ENCODE data around the gene B3GALT4. TPM values are rescaled to one million over a fixed set of nuclear protein-coding genes. Genes with fewer than 3 reads are reported as not detected.

Gene B3GALT4
- total RNA-seq, 2 experiments from 2014 or later: 11.1 to 12.7 TPM

DNA sequence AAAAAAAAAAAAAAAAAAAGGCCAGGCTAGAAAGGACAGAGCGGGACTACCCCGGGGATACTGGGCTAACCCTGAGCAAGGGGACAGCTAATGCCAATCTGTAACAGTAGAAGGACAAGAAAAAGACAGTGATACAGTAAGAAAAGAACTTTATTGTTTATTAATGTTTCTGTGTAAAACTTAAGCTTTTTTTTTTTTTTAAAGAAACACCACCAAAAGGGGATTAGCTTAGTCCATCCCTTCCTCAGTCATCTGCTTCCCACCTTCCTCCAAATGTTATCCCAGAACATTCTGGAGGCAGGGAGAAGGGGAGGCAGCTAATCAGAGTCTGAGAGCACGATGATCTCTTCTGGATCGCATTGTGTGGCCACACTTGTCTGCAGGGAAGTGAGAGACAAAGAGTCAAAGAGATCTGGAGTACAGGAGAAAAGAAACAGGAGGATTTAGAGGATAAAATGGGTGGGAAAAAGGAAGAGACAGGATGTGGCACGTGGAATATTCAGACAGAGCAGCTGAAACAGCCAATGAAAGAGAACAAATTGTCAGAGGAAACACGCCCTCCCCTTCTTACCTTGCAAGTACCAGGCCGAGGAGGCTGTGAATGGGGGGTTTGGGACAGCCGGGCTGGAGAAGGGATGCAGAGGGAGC, 41.6 kb downstream of the B3GALT4 start:
- Mint-ChIP-seq H3K4me3 (peak overlapping the region; percentile 100), H3K36me3 (ENCODE audit: low read depth) (peaks cover 82% of the 10 kb centered on the region), H3K9me3 (no peaks in the 10 kb centered on the region), H3K27me3 (no peaks in the 10 kb centered on the region), H3K27ac (peak overlapping the region; percentile 94), H3K4me1 (ENCODE audit: low read depth) (peaks cover 98% of the 10 kb centered on the region)
- Histone ChIP-seq H3K36me3 (ENCODE audit: insufficient read depth, low read length) (peaks cover 37% of the 10 kb centered on the region), H3K4me1 (ENCODE audit: insufficient read depth, low read length) (peaks cover 78% of the 10 kb centered on the region), H3K9me3 (ENCODE audit: control insufficient read depth in 1 of 2, insufficient read depth in 1 of 2, low read length in 2 of 2) (no peaks in the 10 kb centered on the region), H3K4me3 (ENCODE audit: low read length) (peak overlapping the region; percentile 67), H3K27me3 (ENCODE audit: control insufficient read depth in 1 of 2, insufficient read depth in 2 of 2, low read length in 2 of 2) (no peaks in the 10 kb centered on the region), H3K27ac (ENCODE audit: low read depth in 1 of 2, low read length in 2 of 2) (peak overlapping the region; percentile 81 to 86)
- ATAC-seq (ENCODE audit: poor library complexity) (no peak), DNase-seq (no peak)
- POLR2A ChIA-PET: interaction anchor here (0.6 to 3.5 kb wide), 18 partner anchors 10 to 1666 kb away, joined by 3 to 155 read pairs (median 12); partner anchors contain the start of genes B3GALT4, BAG6, CUTA and PFDN6
- TF ChIP-seq, protein P1, sequence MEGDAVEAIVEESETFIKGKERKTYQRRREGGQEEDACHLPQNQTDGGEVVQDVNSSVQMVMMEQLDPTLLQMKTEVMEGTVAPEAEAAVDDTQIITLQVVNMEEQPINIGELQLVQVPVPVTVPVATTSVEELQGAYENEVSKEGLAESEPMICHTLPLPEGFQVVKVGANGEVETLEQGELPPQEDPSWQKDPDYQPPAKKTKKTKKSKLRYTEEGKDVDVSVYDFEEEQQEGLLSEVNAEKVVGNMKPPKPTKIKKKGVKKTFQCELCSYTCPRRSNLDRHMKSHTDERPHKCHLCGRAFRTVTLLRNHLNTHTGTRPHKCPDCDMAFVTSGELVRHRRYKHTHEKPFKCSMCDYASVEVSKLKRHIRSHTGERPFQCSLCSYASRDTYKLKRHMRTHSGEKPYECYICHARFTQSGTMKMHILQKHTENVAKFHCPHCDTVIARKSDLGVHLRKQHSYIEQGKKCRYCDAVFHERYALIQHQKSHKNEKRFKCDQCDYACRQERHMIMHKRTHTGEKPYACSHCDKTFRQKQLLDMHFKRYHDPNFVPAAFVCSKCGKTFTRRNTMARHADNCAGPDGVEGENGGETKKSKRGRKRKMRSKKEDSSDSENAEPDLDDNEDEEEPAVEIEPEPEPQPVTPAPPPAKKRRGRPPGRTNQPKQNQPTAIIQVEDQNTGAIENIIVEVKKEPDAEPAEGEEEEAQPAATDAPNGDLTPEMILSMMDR (IDR thresholded peaks at IDR 0.05): no peak
- CTCF ChIA-PET: interaction anchor here (0.9 to 1.9 kb wide), 6 partner anchors 19 to 107 kb away, joined by 3 to 12 read pairs (median 6); partner anchors contain the start of genes KIFC1, RGL2, RPS18 and VPS52
- intact Hi-C loops (cut with DNase I, micrococcal nuclease): loop anchor here in 1 of 2 experiments (1.0 kb wide), 1 partner anchor 26 kb away; no protein-coding TSS in a partner anchor

DNA sequence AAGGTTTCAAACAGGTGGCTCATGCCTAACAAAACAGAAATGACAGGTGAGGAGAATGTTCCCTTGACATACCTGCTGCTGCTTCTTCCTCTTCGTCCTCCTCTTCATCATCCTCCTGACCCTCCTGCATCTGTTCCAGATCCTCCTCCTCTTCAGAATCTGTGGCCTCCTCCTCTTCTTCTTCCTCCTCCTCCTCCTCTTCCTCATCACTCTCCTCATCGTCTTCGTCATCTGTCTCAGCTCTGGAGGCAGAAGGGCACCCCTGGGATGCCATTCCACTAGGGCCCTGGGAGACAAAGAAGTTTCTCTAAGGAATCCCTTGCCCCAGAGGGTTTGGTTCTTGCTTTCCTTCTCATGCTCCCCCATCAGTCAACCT, 43.0 kb downstream of the B3GALT4 start:
- H3K4me3 ChIP-seq (ENCODE audit: low read length): no peak overlapping the region
- H3K27me3 ChIP-seq (ENCODE audit: control insufficient read depth in 1 of 2, insufficient read depth in 2 of 2, low read length in 2 of 2): no peaks in the 10 kb centered on the region
- Mint-ChIP-seq H3K27ac (peak overlapping the region; percentile 96), H3K4me1 (ENCODE audit: low read depth) (peaks cover 92% of the 10 kb centered on the region), H3K9me3 (no peaks in the 10 kb centered on the region), H3K27me3 (no peaks in the 10 kb centered on the region), H3K4me3 (peak overlapping the region; percentile 100), H3K36me3 (ENCODE audit: low read depth) (peaks cover 69% of the 10 kb centered on the region)
- ChIA-PET CTCF (interaction anchor here (1.6 kb wide), 1 partner anchor 26 kb away, joined by 3 read pairs; no protein-coding TSS in a partner anchor), POLR2A (interaction anchor here (1.1 to 3.5 kb wide), 2 partner anchors 25 to 31 kb away, joined by 3 to 155 read pairs; partner anchors contain the start of gene WDR46)
- H3K27ac ChIP-seq (ENCODE audit: low read depth in 1 of 2, low read length in 2 of 2): no peak overlapping the region
- TF ChIP-seq, protein P1 (IDR thresholded peaks at IDR 0.05): no peak
- ATAC-seq (ENCODE audit: poor library complexity) (no peak), DNase-seq (no peak)
- peaks cover 77% of the 10 kb centered on the region for H3K4me1 ChIP-seq (ENCODE audit: insufficient read depth, low read length)
- no peaks in the 10 kb centered on the region for H3K9me3 ChIP-seq (ENCODE audit: control insufficient read depth in 1 of 2, insufficient read depth in 1 of 2, low read length in 2 of 2)
- intact Hi-C loops (cut with DNase I, micrococcal nuclease): no loop called here
- peaks cover 37% of the 10 kb centered on the region for H3K36me3 ChIP-seq (ENCODE audit: insufficient read depth, low read length)

DNA sequence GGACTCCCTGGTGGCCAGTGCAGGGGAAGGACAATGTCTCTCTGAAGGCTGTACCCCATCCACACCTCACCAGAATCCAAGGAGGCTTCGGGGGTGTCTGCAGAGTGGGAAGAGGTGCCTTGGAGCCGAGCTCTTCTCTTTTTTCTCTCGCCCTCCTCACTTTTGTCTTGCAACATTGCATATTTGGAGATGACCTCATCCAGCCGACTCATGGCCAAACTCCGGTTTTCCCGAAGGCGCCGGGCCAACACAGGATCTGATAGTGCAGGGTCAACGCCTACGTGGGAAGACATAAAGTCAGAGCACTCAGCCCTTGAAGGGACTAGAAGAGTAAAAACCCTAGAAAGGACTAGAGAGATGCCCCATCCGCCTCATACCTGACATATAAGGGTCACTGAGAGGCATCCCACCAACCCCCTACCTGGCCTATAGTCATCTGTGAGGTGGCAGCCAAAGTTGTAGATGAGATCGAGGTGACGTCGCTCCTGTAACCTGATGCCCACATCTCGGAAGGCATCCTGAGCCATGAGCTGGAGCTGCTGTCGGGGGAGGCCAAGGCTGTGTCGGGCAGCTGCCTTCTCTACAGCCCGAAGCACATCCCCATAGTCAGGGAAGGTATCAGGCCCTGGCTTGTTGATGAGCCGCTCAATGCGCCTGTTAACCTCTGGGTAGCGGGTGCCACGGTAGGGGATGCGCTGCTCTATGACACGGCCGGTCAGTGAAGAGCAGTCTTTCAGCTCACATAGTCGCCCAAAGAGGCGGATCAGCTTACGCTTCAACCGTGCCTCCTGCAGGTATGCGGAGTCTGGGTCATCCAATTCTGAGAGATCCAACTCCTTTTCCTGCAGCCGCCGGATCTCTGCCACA, 43.6 kb downstream of the B3GALT4 start:
- Mint-ChIP-seq H3K36me3 (ENCODE audit: low read depth) (peaks cover 69% of the 10 kb centered on the region), H3K4me1 (ENCODE audit: low read depth) (peaks cover 87% of the 10 kb centered on the region), H3K4me3 (peak overlapping the region; percentile 100), H3K27ac (peak overlapping the region; percentile 96), H3K9me3 (no peaks in the 10 kb centered on the region), H3K27me3 (no peaks in the 10 kb centered on the region)
- Histone ChIP-seq H3K4me1 (ENCODE audit: insufficient read depth, low read length) (peaks cover 70% of the 10 kb centered on the region), H3K9me3 (ENCODE audit: control insufficient read depth in 1 of 2, insufficient read depth in 1 of 2, low read length in 2 of 2) (no peaks in the 10 kb centered on the region), H3K27me3 (ENCODE audit: control insufficient read depth in 1 of 2, insufficient read depth in 2 of 2, low read length in 2 of 2) (no peaks in the 10 kb centered on the region), H3K4me3 (ENCODE audit: low read length) (no peak overlapping the region), H3K36me3 (ENCODE audit: insufficient read depth, low read length) (peaks cover 37% of the 10 kb centered on the region), H3K27ac (ENCODE audit: low read depth in 1 of 2, low read length in 2 of 2) (peak overlapping the region in 1 of 2 donors; percentile 6)
- TF ChIP-seq, protein P1 (IDR thresholded peaks at IDR 0.05): no peak
- intact Hi-C loops (cut with DNase I, micrococcal nuclease): no loop called here
- POLR2A ChIA-PET: interaction anchor here (1.1 kb wide), 1 partner anchor 32 kb away, joined by 3 read pairs; the partner anchor contains the start of gene WDR46
- ATAC-seq (ENCODE audit: poor library complexity): no peak
- CTCF ChIA-PET: interaction anchor here (1.6 kb wide), 1 partner anchor 25 kb away, joined by 3 read pairs; no protein-coding TSS in a partner anchor
- DNase-seq: peak in 1 of 14 experiments; percentile 24

All from CD4-positive, alpha-beta T cell (primary cell).